ENCODE data around the gene VAT1L. TPM values are rescaled to one million over a fixed set of nuclear protein-coding genes. Genes with fewer than 3 reads are reported as not detected.

VAT1L gene
- total RNA-seq, 2 donors from 2014 or later = 0.07 TPM; not detected in 1

GRCh38 chr16:77869997-77870813 is 81.8 kb downstream of the VAT1L start:
- Mint-ChIP-seq H3K27ac (no peak overlapping the region), H3K9me3 (no peaks in the 10 kb centered on the region), H3K4me3 (no peak overlapping the region), H3K27me3 (ENCODE audit: low read depth) (peaks cover 12% of the 10 kb centered on the region), H3K4me1 (ENCODE audit: low read depth) (peaks cover 13% of the 10 kb centered on the region), H3K36me3 (ENCODE audit: insufficient read depth in 2 of 2) (no peaks in the 10 kb centered on the region)
- no peak for DNase-seq
- no peak for ATAC-seq (replicated peaks in 1 of 2)

DNA sequence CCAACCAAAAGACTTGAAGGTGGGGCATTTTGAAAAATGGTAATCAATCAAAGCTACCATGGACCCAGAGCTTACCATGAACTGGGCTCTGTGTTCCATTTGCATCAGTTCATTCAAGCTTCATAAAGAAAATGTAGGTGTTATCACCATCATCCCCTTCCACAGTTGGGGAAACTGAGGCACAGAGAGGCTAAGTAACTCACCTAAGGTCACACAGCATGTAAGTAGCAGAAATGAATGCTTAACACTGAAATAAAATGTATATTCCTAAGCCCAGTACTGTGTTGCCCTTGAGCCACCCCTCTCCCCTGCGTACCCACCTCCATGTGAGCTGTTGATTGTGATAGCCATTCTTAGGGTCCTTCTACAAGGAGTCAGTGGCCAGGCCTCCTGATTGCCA is 83.6 kb downstream of the VAT1L start:
- peaks cover 13% of the 10 kb centered on the region for H3K4me1 Mint-ChIP-seq (ENCODE audit: low read depth)
- H3K27ac Mint-ChIP-seq = no peak overlapping the region
- H3K36me3 Mint-ChIP-seq (ENCODE audit: insufficient read depth in 2 of 2) = no peaks in the 10 kb centered on the region
- peaks cover 4% of the 10 kb centered on the region for H3K27me3 Mint-ChIP-seq (ENCODE audit: low read depth)
- no peaks in the 10 kb centered on the region for H3K9me3 Mint-ChIP-seq
- DNase-seq (no peak), ATAC-seq (replicated peaks in 1 of 2) (no peak)
- no peak overlapping the region for H3K4me3 Mint-ChIP-seq

DNA sequence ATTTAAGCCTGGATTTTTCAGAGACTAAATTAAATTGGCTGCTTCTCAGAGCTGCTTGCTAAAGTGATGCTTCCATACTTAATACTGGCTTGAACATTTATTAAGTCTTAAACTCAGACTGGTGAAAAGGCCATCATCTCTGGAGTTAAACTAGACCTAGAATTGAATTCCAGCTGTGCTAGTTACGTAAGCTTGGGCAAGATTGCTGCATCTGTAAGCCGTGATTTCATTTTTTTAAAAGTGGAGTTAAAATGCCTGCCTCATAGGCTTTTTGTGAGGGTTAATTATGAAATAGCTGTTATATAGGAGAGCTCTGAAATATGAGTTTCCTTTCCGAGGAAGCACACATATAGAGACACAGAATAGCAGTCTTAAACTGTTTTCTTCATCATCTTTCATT is 84.7 kb downstream of the VAT1L start:
- peaks cover 11% of the 10 kb centered on the region for H3K4me1 Mint-ChIP-seq (ENCODE audit: low read depth)

DNA sequence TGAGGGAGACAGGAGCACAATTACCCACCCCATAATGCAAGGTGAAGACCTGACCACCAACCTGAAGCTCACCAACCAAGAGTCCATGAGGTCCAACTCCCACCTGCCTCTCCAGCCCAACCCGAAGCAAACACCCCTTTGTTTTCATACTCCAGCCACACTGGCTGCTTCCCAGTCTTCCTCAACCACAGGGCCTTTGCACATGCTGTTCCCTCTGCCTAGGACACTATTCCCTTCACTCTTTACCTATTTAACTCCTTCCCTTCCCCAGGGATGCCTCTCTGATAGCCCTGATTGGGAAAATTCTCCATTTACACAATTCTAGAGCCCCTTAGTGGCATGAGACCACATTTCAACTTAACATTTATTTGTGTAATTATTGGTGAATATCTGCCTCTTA is 86.0 kb downstream of the VAT1L start:
- no peak overlapping the region for H3K4me3 Mint-ChIP-seq

More for the DNA sequence above, 84.7 kb downstream of the VAT1L start:
- H3K27me3 Mint-ChIP-seq (ENCODE audit: low read depth) = peaks cover 4% of the 10 kb centered on the region
- H3K9me3 Mint-ChIP-seq = no peaks in the 10 kb centered on the region
- no peak for ATAC-seq (replicated peaks in 1 of 2)
- no peaks in the 10 kb centered on the region for H3K36me3 Mint-ChIP-seq (ENCODE audit: insufficient read depth in 2 of 2)
- H3K27ac Mint-ChIP-seq = no peak overlapping the region
- no peak for DNase-seq
- H3K4me3 Mint-ChIP-seq = no peak overlapping the region

DNA sequence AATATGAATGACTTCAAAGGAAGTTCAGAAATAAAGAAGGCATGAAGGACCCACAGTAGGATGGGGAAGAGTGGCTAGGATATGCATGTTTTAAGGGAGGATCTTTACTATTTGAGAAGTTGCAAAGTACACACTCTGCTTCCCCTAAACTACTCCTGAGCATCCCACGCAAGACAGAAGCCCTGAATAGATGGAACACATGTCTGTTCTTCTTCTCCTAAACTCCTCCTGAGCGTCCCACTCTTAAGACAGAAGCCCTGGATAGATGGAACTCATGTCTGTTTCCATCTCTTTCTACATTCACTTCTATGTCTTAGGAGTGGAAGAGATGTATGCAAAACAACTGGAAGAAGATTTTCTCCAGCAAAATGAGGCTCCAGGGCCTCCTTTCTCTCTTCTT is 88.4 kb downstream of the VAT1L start:
- Mint-ChIP-seq H3K9me3 (no peaks in the 10 kb centered on the region), H3K27ac (no peak overlapping the region), H3K4me1 (ENCODE audit: low read depth) (no peaks in the 10 kb centered on the region), H3K27me3 (ENCODE audit: low read depth) (peaks cover 12% of the 10 kb centered on the region), H3K4me3 (no peak overlapping the region), H3K36me3 (ENCODE audit: insufficient read depth in 2 of 2) (no peaks in the 10 kb centered on the region)
- DNase-seq (no peak), ATAC-seq (replicated peaks in 1 of 2) (no peak)

More for the DNA sequence above, 86.0 kb downstream of the VAT1L start:
- no peak overlapping the region for H3K27ac Mint-ChIP-seq
- no peaks in the 10 kb centered on the region for H3K4me1 Mint-ChIP-seq (ENCODE audit: low read depth)
- peaks cover 12% of the 10 kb centered on the region for H3K27me3 Mint-ChIP-seq (ENCODE audit: low read depth)
- H3K36me3 Mint-ChIP-seq (ENCODE audit: insufficient read depth in 2 of 2) = no peaks in the 10 kb centered on the region
- H3K9me3 Mint-ChIP-seq = no peaks in the 10 kb centered on the region
- no peak for ATAC-seq (replicated peaks in 1 of 2)
- DNase-seq = no peak

GRCh38 chr16:77877712-77878347 is 89.5 kb downstream of the VAT1L start:
- peaks cover 12% of the 10 kb centered on the region for H3K27me3 Mint-ChIP-seq (ENCODE audit: low read depth)
- H3K27ac Mint-ChIP-seq = no peak overlapping the region
- ATAC-seq (replicated peaks in 1 of 2) (no peak), DNase-seq (no peak)
- no peaks in the 10 kb centered on the region for H3K9me3 Mint-ChIP-seq
- no peaks in the 10 kb centered on the region for H3K4me1 Mint-ChIP-seq (ENCODE audit: low read depth)
- no peak overlapping the region for H3K4me3 Mint-ChIP-seq
- H3K36me3 Mint-ChIP-seq (ENCODE audit: insufficient read depth in 2 of 2) = no peaks in the 10 kb centered on the region

DNA sequence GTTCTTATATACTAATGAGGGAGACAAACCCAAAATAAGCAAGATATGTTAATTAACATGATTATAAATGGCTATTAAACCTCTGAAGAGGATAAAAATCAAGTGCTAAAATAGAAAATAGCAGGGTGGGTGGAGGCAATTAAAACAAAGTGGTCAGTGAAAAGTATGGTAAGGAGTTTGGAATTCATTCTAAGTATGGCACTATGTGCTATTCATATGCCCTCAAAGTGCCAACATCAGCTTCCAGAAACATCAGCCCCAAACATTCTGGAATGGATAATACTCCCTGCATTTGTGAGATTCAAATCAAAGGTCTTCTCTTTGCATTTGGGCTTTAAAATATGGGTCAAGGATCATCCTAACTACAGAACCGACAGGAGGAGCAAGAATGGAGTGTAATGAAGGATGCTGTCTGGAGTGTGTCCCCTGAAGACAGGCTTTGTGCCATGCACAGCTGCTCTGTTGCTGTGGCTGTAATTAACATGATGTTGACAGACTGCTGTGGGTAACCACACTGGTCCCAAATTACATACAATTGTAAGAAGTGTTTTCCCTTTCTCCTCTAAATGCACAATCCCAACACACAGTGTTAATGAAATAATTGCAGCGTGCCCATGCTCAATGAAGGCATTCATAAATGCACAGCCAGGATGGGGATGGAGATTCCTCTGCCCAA is 93.1 kb downstream of the VAT1L start:
- DNase-seq (no peak), ATAC-seq (replicated peaks in 1 of 2) (no peak)
- Mint-ChIP-seq H3K27ac (no peak overlapping the region), H3K4me1 (ENCODE audit: low read depth) (no peaks in the 10 kb centered on the region), H3K4me3 (no peak overlapping the region), H3K36me3 (ENCODE audit: insufficient read depth in 2 of 2) (no peaks in the 10 kb centered on the region), H3K9me3 (no peaks in the 10 kb centered on the region), H3K27me3 (ENCODE audit: low read depth) (peaks cover 8% of the 10 kb centered on the region)

DNA sequence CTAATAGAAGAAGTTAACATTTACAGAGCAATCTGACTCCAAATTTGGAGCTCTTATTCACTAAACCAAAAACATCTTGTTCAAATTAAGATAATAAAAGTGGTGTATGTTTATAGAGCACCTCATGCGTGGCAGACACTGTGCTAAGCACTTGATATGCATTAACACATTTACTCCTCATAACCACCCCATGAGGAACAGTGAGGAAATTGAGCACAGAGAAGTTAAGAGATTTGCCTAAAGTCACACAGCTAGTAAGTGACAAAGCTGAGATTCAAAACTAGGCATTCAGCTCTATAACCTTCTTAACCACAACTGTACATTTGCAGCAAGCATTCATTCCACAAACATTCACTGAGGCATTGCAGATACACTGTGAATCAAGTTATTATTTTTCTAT is 94.0 kb downstream of the VAT1L start:
- no peaks in the 10 kb centered on the region for H3K36me3 Mint-ChIP-seq (ENCODE audit: insufficient read depth in 2 of 2)
- H3K27ac Mint-ChIP-seq = no peak overlapping the region
- no peaks in the 10 kb centered on the region for H3K9me3 Mint-ChIP-seq
- peaks cover 8% of the 10 kb centered on the region for H3K27me3 Mint-ChIP-seq (ENCODE audit: low read depth)
- DNase-seq = no peak
- H3K4me3 Mint-ChIP-seq = no peak overlapping the region
- ATAC-seq (replicated peaks in 1 of 2) = no peak
- H3K4me1 Mint-ChIP-seq (ENCODE audit: low read depth) = no peaks in the 10 kb centered on the region

DNA sequence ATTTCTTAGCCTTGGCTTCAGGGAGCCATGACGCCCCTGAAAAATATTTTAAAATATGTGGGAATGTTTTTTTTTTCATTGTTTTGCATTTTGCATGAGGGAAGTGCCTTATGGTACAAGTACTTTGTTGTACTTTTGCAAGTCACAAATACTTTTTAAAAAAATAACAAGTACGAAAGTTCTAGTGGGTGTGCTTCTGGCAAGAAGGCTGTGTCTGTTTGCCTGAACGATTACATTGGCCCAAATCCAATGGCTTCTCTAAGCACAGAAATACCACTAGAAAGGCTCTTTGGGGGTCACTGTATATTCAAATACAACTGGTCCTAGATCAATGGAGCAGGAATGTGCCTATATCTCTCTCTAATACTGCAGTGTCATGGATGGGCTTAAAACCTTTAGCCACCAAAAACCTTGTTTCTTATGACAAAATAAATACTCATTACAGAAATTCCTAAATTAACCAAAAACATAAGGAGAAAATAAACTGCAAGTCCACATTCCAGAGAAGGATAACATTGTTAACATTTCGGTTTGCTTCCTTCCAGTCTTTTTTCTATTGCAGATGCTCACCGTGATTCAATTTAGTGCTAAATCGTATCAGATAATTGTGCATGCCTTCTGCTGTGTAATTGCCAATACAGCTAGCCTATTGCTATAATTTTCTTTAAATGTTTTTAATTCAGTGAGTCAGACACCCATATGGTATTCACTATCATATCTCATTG is 97.4 kb downstream of the VAT1L start:
- DNase-seq = no peak
- Mint-ChIP-seq H3K9me3 (no peaks in the 10 kb centered on the region), H3K4me3 (no peak overlapping the region), H3K27me3 (ENCODE audit: low read depth) (peaks cover 7% of the 10 kb centered on the region), H3K4me1 (ENCODE audit: low read depth) (no peaks in the 10 kb centered on the region), H3K36me3 (ENCODE audit: insufficient read depth in 2 of 2) (no peaks in the 10 kb centered on the region), H3K27ac (no peak overlapping the region)
- ATAC-seq (replicated peaks in 1 of 2) = no peak

GRCh38 chr16:77888871-77889270 is 100.5 kb downstream of the VAT1L start:
- Mint-ChIP-seq H3K4me1 (ENCODE audit: low read depth) (no peaks in the 10 kb centered on the region), H3K27me3 (ENCODE audit: low read depth) (peaks cover 7% of the 10 kb centered on the region), H3K9me3 (no peaks in the 10 kb centered on the region), H3K27ac (no peak overlapping the region), H3K4me3 (no peak overlapping the region), H3K36me3 (ENCODE audit: insufficient read depth in 2 of 2) (no peaks in the 10 kb centered on the region)
- no peak for ATAC-seq (replicated peaks in 1 of 2)
- DNase-seq = no peak

DNA sequence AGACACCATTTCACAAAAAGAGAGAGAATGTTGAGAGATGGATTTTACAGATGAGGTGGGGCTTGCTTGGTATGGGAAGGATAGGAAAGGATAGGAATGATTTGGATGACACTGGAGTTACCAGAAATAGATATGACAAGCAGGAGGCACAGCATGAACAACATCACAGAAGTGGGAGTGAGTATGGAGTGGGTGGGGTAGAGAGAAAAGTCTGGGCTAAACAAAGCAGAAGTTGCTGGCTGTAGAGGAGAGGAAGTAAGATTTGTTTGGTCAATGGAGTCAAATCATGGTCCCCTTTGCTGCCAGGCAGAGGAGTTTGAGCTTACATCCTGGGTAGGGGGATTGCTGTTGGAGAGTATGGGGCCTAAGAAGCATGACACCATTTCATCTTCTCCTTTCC is 101.7 kb downstream of the VAT1L start:
- no peaks in the 10 kb centered on the region for H3K9me3 Mint-ChIP-seq
- no peak overlapping the region for H3K27ac Mint-ChIP-seq
- no peaks in the 10 kb centered on the region for H3K4me1 Mint-ChIP-seq (ENCODE audit: low read depth)
- no peaks in the 10 kb centered on the region for H3K36me3 Mint-ChIP-seq (ENCODE audit: insufficient read depth in 2 of 2)
- H3K4me3 Mint-ChIP-seq = no peak overlapping the region
- H3K27me3 Mint-ChIP-seq (ENCODE audit: low read depth) = peaks cover 7% of the 10 kb centered on the region
- DNase-seq (no peak), ATAC-seq (replicated peaks in 1 of 2) (no peak)

- Mint-ChIP-seq H3K4me1 (ENCODE audit: low read depth) (no peaks in the 10 kb centered on the region), H3K4me3 (no peak overlapping the region), H3K9me3 (no peaks in the 10 kb centered on the region), H3K36me3 (ENCODE audit: insufficient read depth in 2 of 2) (no peaks in the 10 kb centered on the region), H3K27ac (no peak overlapping the region), H3K27me3 (ENCODE audit: low read depth) (no peaks in the 10 kb centered on the region)
- DNase-seq (no peak), ATAC-seq (replicated peaks in 1 of 2) (no peak)
These were observed 105.8 kb downstream of the VAT1L start for GRCh38 chr16:77894162-77894561.

DNA sequence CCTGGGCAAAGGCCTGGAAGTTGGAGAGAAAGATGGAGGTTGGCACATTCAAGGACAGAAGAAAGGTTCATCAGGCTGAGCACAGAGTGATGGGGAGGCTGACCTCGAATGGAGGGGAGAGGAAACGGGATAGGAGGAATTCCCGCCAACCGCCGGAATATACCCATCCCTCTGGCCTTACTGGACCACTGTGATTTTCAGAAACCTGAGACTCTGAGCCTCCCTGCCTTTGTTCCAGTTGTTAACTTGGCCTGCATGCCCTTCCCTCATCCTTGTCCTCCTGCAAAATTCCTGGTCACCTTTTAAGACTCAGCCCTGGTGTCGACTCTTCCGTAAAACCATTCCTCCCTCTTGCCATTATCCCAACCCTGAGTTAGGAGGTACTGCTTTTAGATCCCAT is 107.6 kb downstream of the VAT1L start:
- H3K36me3 Mint-ChIP-seq (ENCODE audit: insufficient read depth in 2 of 2) = no peaks in the 10 kb centered on the region
- DNase-seq (no peak), ATAC-seq (replicated peaks in 1 of 2) (no peak)
- no peaks in the 10 kb centered on the region for H3K9me3 Mint-ChIP-seq
- H3K27ac Mint-ChIP-seq = no peak overlapping the region
- H3K4me3 Mint-ChIP-seq = no peak overlapping the region
- H3K4me1 Mint-ChIP-seq (ENCODE audit: low read depth) = no peaks in the 10 kb centered on the region
- peaks cover 5% of the 10 kb centered on the region for H3K27me3 Mint-ChIP-seq (ENCODE audit: low read depth)

All from activated T-cell treated with anti-CD3 and anti-CD28 coated beads, Interleukin-2, amount 50 U/mL, for 72 hours (primary cell).